Measurements from ENCODE around the gene OLR1.

GRCh38 chr12:10191865-10192264, 19.9 kb upstream of the OLR1 start:
- TF ChIP-seq CTCF (IDR thresholded peaks at IDR 0.05), result no peak
- no peak for TF ChIP-seq POLR2AphosphoS5 (IDR thresholded peaks at IDR 0.05)
- no peak for TF ChIP-seq POLR2A (IDR thresholded peaks at IDR 0.05)
- no peak for TF ChIP-seq EP300 (IDR thresholded peaks at IDR 0.05)
